ENCODE data around the gene IBA57.

- TF ChIP-seq REST (IDR thresholded peaks at IDR 0.05; ENCODE audit: low read depth, low read length) = no peak
- no peak for TF ChIP-seq CTCF (IDR thresholded peaks at IDR 0.05)
Observed at GRCh38 chr1:228207851-228208821, 42.5 kb downstream of the IBA57 start, which contains the start of gene OBSCN.
